HG03060 (cell line): ENCODE results near the gene ANK2.

Source experiments
- ATAC-seq: cut with Tn5 transposase; IDR thresholded peaks from one replicate; pipeline ENCODE4 v1.9.1; 2021; ENCODE audit warnings: low read depth, moderate number of reproducible peaks; ENCODE audit not compliant: unreplicated experiment

The ANK2 gene

DNA sequence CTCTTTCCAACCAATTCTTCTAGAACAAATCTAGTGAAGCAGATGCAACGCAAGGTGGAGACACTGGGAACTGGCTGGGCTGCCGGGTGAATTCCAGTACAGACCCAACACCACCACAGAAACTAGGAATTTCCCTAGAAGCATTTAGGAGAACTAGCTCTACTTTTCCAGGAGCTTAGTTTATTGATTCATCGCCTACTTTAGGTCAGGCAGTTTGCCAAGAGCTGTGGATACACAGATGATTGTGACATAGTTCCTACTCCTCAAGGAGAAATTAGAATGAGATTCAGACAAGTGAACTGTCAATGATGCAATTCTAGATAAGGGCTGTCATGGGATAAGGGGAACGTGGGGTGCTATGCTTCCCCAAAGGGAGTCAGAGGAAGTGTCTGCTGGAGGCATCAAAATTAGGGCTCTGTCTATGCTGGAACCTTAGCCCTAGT is 362.1 kb downstream of the ANK2 start:
- no peak for ATAC-seq

DNA sequence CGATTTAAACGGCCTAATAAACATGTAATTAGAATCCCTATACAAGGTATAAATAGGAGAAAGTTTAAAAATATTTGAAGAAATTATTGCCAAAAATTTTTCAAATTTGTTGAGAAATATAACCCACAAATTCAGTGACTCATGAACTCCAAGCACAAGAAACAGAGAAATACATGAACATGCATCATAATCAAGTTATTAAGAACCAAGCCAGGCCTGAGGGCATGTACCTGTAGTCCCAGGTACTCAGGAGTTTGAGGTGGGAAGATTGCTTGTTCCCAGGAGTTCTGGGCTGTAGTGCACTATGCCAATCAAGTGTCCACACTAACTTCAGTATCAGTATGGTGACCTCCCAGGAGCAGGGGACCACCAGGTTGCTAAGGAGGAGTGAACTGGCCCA is 370.2 kb downstream of the ANK2 start:
- ATAC-seq, result no peak

- ATAC-seq, result no peak
Measured at GRCh38 chr4:113420938-113421337, 371.5 kb downstream of the ANK2 start.

GRCh38 chr4:113423631-113424030 is 374.2 kb downstream of the ANK2 start:
- no peak for ATAC-seq

- ATAC-seq, result no peak
Measured at GRCh38 chr4:113433116-113433515, 383.7 kb downstream of the ANK2 start.
